PFSK-1 (cell line): ENCODE data around the gene OLFM3.

ENCODE experiments used
- POLR2AphosphoS5 ChIP-seq: IDR thresholded peaks from 2 replicates; pipeline ENCODE4 v1.6.1; 2012; ENCODE audit warnings: low read depth, mild to moderate bottlenecking, control low read depth, low read length, moderate library complexity
- REST ChIP-seq, 2 experiments: IDR thresholded peaks; 2 replicates each; pipeline versions ENCODE4 v1.6.1 to v1.8.0; 2011 to 2012; ENCODE audit warnings: low read depth in 2 of 2, low read length in 2 of 2, control low read depth in 1 of 2, inconsistent platforms in 1 of 2, mild to moderate bottlenecking in 1 of 2, moderate library complexity in 1 of 2; ENCODE audit not compliant: insufficient read depth in 1 of 2
- SIN3A ChIP-seq: IDR thresholded peaks from 2 replicates; pipeline ENCODE4 v1.6.1; 2012; ENCODE audit warnings: mild to moderate bottlenecking, low read length, moderate library complexity, borderline replicate concordance; ENCODE audit not compliant: insufficient read depth
- TAF1 ChIP-seq: IDR thresholded peaks from 2 replicates; pipeline ENCODE4 v1.6.1; 2012; ENCODE audit warnings: low read length, control low read depth, borderline replicate concordance; ENCODE audit not compliant: insufficient read depth

GRCh38 chr1:101953623-101954022 lies 43.1 kb downstream of the OLFM3 start:
- TF ChIP-seq SIN3A (no peak), REST (IDR thresholded peaks at IDR 0.05; ENCODE audit: insufficient read depth in 1 of 2, low read depth in 2 of 2, low read length in 2 of 2) (no peak), POLR2AphosphoS5 (no peak), TAF1 (no peak)
